Stimulated activated naive CD8-positive, alpha-beta T cell treated with anti-CD3 and anti-CD28 coated beads, Interleukin-15, amount 100 ng/mL, for 72 hours (primary cell): Measurements from ENCODE around the gene MNT.

Source experiments
- ATAC-seq: fragments of 150-1000 bp; cut with Tn5 transposase; 2 replicates; pipeline ENCODE4 v1.10.0; 2021; ENCODE audit warnings: mild to moderate bottlenecking, moderate library complexity
- DNase-seq, 2 donors: peaks; one replicate each; pipeline ENCODE4 v3.0.0; 2021 to 2022
- H3K27ac Mint-ChIP-seq, 2 donors: one replicate each; pipeline ENCODE4 v1.8.0; 2022; ENCODE audit warnings: mild to moderate bottlenecking in 2 of 2, mixed read lengths in 2 of 2, moderate library complexity in 2 of 2
- H3K27me3 Mint-ChIP-seq: one replicate; pipeline ENCODE4 v1.8.0; 2022; ENCODE audit warnings: mixed read lengths
- H3K4me1 Mint-ChIP-seq: one replicate; pipeline ENCODE4 v1.8.0; 2022; ENCODE audit warnings: mild to moderate bottlenecking, mixed read lengths
- H3K4me3 Mint-ChIP-seq, 2 donors: one replicate each; pipeline ENCODE4 v1.8.0; 2022; ENCODE audit warnings: mild to moderate bottlenecking in 2 of 2, mixed read lengths in 2 of 2, moderate library complexity in 1 of 2
- H3K9me3 Mint-ChIP-seq, 2 donors: one replicate each; pipeline ENCODE4 v1.8.0; 2022; ENCODE audit warnings: mixed read lengths in 2 of 2

The MNT gene

GRCh38 chr17:2383628-2384167 is 17.2 kb downstream of the MNT start:
- Mint-ChIP-seq H3K4me1 (peaks cover 20% of the 10 kb centered on the region), H3K27ac (no peak overlapping the region)

GRCh38 chr17:2380950-2381649 is 19.8 kb downstream of the MNT start:
- Mint-ChIP-seq H3K27ac (no peak overlapping the region), H3K4me3 (no peak overlapping the region), H3K9me3 (no peaks in the 10 kb centered on the region)

More at GRCh38 chr17:2383628-2384167, 17.2 kb downstream of the MNT start:
- DNase-seq (no peak), ATAC-seq (no peak)
- H3K4me3 Mint-ChIP-seq = no peak overlapping the region
- no peaks in the 10 kb centered on the region for H3K9me3 Mint-ChIP-seq
- H3K27me3 Mint-ChIP-seq = no peaks in the 10 kb centered on the region

GRCh38 chr17:2380226-2380922 is 20.5 kb downstream of the MNT start:
- DNase-seq (no peak), ATAC-seq (no peak)
- no peaks in the 10 kb centered on the region for H3K27me3 Mint-ChIP-seq
- no peaks in the 10 kb centered on the region for H3K9me3 Mint-ChIP-seq
- H3K27ac Mint-ChIP-seq = peak overlapping the region; percentile 56 to 57
- no peak overlapping the region for H3K4me3 Mint-ChIP-seq
- H3K4me1 Mint-ChIP-seq = peaks cover 12% of the 10 kb centered on the region

More at GRCh38 chr17:2380950-2381649, 19.8 kb downstream of the MNT start:
- Mint-ChIP-seq H3K4me1 (peaks cover 12% of the 10 kb centered on the region), H3K27me3 (no peaks in the 10 kb centered on the region)
- ATAC-seq = no peak
- no peak for DNase-seq

GRCh38 chr17:2379489-2380225 is 21.2 kb downstream of the MNT start:
- Mint-ChIP-seq H3K4me3 (no peak overlapping the region), H3K4me1 (peaks cover 12% of the 10 kb centered on the region), H3K9me3 (no peaks in the 10 kb centered on the region), H3K27me3 (no peaks in the 10 kb centered on the region), H3K27ac (peak overlapping the region in 1 of 2 donors; percentile 59)
- no peak for DNase-seq
- no peak for ATAC-seq

- Mint-ChIP-seq H3K4me3 (no peak overlapping the region), H3K27me3 (no peaks in the 10 kb centered on the region), H3K27ac (peak overlapping the region in 1 of 2 donors; percentile 27), H3K4me1 (peaks cover 12% of the 10 kb centered on the region), H3K9me3 (no peaks in the 10 kb centered on the region)
- DNase-seq = no peak
- no peak for ATAC-seq
Measured at GRCh38 chr17:2378905-2379304, 22.0 kb downstream of the MNT start.

DNA sequence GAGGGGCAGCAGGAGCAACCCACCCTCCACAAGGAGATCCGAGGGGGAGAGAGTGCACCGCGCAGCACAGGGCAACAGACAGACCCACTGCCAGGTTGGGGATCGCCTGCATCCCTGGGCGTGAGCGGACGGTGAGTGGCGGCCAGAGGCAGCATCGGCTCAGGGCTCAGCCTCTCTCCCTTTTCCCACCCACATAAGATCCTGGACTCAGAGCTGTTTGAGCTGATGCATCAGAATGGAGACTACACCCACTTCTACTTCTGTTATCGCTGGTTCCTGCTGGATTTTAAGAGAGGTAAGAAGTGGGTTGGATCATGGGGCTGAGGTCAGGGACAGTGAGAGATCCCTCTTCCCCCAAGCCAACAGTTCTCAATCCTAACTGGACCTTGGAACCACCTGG is 23.2 kb downstream of the MNT start:
- Mint-ChIP-seq H3K27ac (no peak overlapping the region), H3K4me3 (no peak overlapping the region)
- ATAC-seq = no peak

DNA sequence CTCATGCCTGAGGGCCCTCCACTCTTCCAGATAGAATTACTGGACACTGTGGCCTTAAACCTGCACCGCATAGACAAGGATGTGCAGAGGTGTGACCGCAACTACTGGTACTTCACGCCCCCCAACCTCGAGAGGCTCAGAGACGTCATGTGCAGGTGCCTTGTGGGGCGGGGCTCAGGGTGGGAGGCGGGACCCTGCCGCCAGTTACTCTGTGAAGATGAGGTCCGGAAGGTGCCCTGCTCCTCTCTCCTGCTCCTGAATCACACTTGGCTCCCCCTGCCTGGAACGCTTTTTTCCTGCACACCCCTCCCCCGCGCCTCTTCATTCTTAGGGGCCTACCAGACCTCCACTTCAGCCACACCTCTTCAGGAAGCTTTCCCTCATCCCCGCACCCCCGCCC is 24.8 kb downstream of the MNT start:
- no peak overlapping the region for H3K4me3 Mint-ChIP-seq
- ATAC-seq (no peak), DNase-seq (no peak)
- H3K27ac Mint-ChIP-seq = no peak overlapping the region
- H3K27me3 Mint-ChIP-seq = no peaks in the 10 kb centered on the region
- no peaks in the 10 kb centered on the region for H3K9me3 Mint-ChIP-seq
- H3K4me1 Mint-ChIP-seq = no peaks in the 10 kb centered on the region

More for the DNA sequence above, 23.2 kb downstream of the MNT start:
- peaks cover 2% of the 10 kb centered on the region for H3K4me1 Mint-ChIP-seq
- no peaks in the 10 kb centered on the region for H3K9me3 Mint-ChIP-seq
- H3K27me3 Mint-ChIP-seq = no peaks in the 10 kb centered on the region
- no peak for DNase-seq

DNA sequence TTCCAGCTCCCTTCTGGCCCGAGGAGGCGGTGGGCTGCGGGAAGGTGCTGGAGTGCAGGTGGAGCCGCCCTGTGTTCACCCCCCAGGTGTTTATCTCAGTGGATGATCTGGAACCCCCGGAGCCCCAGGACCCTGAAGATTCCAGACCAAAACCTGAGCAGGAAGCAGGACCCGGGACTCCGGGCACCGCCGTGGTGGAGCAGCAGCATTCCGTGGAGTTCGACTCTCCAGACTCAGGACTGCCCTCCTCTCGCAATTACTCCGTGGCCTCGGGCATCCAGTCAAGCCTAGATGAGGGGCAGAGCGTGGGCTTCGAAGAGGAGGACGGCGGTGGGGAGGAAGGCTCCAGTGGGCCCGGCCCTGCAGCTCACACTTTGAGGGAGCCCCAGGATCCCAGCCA is 25.5 kb downstream of the MNT start:
- no peaks in the 10 kb centered on the region for H3K9me3 Mint-ChIP-seq
- ATAC-seq = no peak
- no peak for DNase-seq
- no peaks in the 10 kb centered on the region for H3K27me3 Mint-ChIP-seq
- H3K27ac Mint-ChIP-seq = peak overlapping the region in 1 of 2 donors; percentile 27
- no peaks in the 10 kb centered on the region for H3K4me1 Mint-ChIP-seq
- no peak overlapping the region for H3K4me3 Mint-ChIP-seq

DNA sequence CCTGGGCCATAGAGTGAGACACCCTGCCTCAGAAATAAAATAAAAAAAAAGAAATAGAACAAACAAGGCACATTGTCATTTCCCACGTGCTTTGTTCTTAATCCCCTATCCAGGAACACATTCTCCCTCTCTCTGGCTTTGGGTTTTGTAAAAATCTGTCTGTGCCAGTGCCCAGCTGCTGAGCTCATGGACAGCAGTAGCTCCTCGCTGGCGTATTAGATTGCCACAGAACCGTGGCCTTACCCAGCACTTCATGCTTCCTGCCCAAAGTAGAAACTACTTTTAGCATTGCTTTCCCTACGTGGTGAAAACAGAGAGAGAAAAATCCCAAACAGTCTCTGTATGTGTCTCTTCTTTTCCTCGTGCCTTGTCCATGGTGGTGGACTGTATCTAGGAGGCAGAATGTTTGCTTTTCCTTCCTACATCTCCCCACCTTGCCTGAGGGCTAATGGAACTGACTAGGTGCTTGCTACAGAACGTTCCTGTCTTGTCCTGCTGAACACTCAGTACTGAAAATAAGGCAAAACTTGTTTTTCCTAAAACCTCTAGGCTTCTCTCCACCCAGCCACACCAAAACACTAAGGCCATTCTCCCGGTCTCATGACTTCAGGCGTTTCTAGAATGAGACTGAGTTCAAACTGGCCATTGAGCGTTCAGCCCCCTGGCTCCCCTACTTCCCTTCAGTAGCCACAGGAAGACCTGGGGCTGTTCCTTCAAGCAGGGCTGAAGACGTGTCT is 26.1 kb downstream of the MNT start:
- H3K9me3 Mint-ChIP-seq = no peaks in the 10 kb centered on the region
- DNase-seq = no peak
- peak overlapping the region in 1 of 2 donors; percentile 72 for H3K27ac Mint-ChIP-seq

DNA sequence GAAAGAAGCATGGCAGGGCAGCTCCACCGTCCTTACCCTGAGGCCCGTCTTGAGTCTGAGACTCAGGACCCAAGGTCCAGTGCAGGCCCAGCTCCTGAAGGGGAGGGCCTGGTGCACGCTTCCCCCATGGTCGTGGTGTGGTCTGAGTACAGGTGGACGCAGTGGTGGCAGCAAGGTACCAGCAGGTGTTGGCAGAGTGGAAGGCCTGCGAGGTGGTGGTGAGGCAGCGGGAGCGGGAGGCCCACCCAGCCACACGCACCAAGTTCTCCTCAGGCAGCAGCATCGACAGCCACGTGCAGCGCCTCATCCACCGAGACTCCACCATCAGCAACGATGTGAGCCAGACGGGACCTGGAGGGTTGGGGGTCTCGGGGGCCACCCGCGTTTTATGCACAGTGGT is 27.7 kb downstream of the MNT start:
- no peaks in the 10 kb centered on the region for H3K27me3 Mint-ChIP-seq
- H3K9me3 Mint-ChIP-seq = no peaks in the 10 kb centered on the region
- H3K4me3 Mint-ChIP-seq = no peak overlapping the region
- no peaks in the 10 kb centered on the region for H3K4me1 Mint-ChIP-seq
- DNase-seq = no peak
- H3K27ac Mint-ChIP-seq = no peak overlapping the region
- ATAC-seq = no peak

More for the DNA sequence above, 26.1 kb downstream of the MNT start:
- Mint-ChIP-seq H3K4me3 (no peak overlapping the region), H3K4me1 (no peaks in the 10 kb centered on the region), H3K27me3 (no peaks in the 10 kb centered on the region)
- ATAC-seq = no peak

- H3K9me3 Mint-ChIP-seq = no peaks in the 10 kb centered on the region
- H3K27ac Mint-ChIP-seq = no peak overlapping the region
- H3K27me3 Mint-ChIP-seq = no peaks in the 10 kb centered on the region
Measured at GRCh38 chr17:2372681-2373080, 28.2 kb downstream of the MNT start.

GRCh38 chr17:2372180-2372579 is 28.7 kb downstream of the MNT start:
- no peaks in the 10 kb centered on the region for H3K27me3 Mint-ChIP-seq
- no peaks in the 10 kb centered on the region for H3K4me1 Mint-ChIP-seq
- H3K4me3 Mint-ChIP-seq = no peak overlapping the region
- peak; percentile 44 for ATAC-seq
- no peaks in the 10 kb centered on the region for H3K9me3 Mint-ChIP-seq
- H3K27ac Mint-ChIP-seq = peak overlapping the region in 1 of 2 donors; percentile 54
- no peak for DNase-seq

More at GRCh38 chr17:2372681-2373080, 28.2 kb downstream of the MNT start:
- no peak for ATAC-seq
- no peak for DNase-seq
- Mint-ChIP-seq H3K4me3 (no peak overlapping the region), H3K4me1 (no peaks in the 10 kb centered on the region)

DNA sequence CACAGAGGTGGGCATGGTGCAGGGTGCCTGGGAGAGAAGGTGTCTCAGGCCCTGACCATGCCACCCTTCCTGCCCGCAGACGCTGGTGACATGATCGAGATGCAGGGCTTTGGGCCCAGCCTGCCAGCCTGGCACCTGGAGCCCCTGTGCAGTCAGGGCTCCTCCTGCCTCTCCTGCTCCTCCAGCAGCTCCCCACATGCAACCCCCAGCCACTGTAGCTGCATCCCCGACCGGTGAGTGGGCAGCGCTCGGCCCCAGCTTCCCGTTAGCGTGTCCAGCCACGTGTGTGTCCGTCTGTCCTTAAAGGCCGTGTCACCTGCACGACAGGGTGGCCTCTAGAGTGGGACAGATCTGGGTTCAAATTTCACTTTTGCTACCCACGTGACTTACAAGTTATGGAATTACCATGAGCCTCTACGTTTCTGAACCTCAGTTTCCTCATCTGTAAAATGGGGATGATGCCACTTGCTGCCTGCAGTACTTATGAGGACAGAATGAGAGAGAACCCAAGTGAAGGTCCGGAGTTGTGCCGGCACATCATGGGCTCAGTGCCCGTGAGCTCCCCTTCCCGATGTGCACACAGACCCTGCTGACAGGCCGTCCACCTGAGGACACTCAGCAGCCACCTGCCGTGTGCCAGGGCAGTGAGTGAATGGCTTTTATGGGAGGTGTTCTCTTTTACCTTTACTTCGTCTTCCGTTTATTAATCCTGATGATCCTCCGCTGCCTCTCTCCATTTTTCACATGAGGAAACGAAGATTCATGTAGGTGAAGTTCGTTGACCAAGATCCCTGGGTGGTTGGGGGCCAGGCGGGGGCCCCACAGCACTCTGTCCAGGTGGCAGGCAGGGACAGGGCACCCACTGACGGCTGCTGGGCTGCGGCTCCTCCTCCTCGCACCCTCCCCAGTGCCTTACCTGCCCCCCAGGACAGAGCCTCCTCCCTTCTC is 29.4 kb downstream of the MNT start:
- no peaks in the 10 kb centered on the region for H3K9me3 Mint-ChIP-seq
- H3K27me3 Mint-ChIP-seq = no peaks in the 10 kb centered on the region
- ATAC-seq = no peak
- DNase-seq = no peak
- H3K4me3 Mint-ChIP-seq = no peak overlapping the region
- H3K4me1 Mint-ChIP-seq = no peaks in the 10 kb centered on the region
- H3K27ac Mint-ChIP-seq = peak overlapping the region in 1 of 2 donors; percentile 55

- Mint-ChIP-seq H3K27ac (peak overlapping the region in 1 of 2 donors; percentile 84), H3K9me3 (no peaks in the 10 kb centered on the region), H3K4me3 (no peak overlapping the region), H3K27me3 (no peaks in the 10 kb centered on the region), H3K4me1 (no peaks in the 10 kb centered on the region)
- DNase-seq (no peak), ATAC-seq (no peak)
Measured at GRCh38 chr17:2370211-2370589, 30.7 kb downstream of the MNT start.
